Endothelial cell (in vitro differentiated cells): ENCODE measurements around the gene DDI2. TPM values are rescaled to one million over a fixed set of nuclear protein-coding genes. Genes with fewer than 3 reads are reported as not detected.

Experiments
- DNase-seq: peaks from one replicate; pipeline ENCODE4 v3.0.0; 2021; ENCODE audit warnings: low spot score
- H3K27ac Mint-ChIP-seq: one replicate; pipeline ENCODE4 v1.8.0; 2021; ENCODE audit warnings: mixed read lengths, inconsistent platforms; ENCODE audit not compliant: unreplicated experiment
- H3K27me3 Mint-ChIP-seq: one replicate; pipeline ENCODE4 v1.8.0; 2021; ENCODE audit warnings: mild to moderate bottlenecking, moderate library complexity, mixed read lengths, inconsistent platforms; ENCODE audit not compliant: unreplicated experiment
- H3K36me3 Mint-ChIP-seq: one replicate; pipeline ENCODE4 v1.8.0; 2021; ENCODE audit warnings: mild to moderate bottlenecking, low read depth, mixed read lengths, inconsistent platforms; ENCODE audit not compliant: unreplicated experiment
- H3K4me1 Mint-ChIP-seq: one replicate; pipeline ENCODE4 v1.8.0; 2021; ENCODE audit warnings: mild to moderate bottlenecking, mixed read lengths, inconsistent platforms; ENCODE audit not compliant: unreplicated experiment
- H3K4me3 Mint-ChIP-seq: one replicate; pipeline ENCODE4 v1.8.0; 2021; ENCODE audit warnings: mild to moderate bottlenecking, mixed read lengths, inconsistent platforms; ENCODE audit not compliant: unreplicated experiment
- H3K9me3 Mint-ChIP-seq: one replicate; pipeline ENCODE4 v1.8.0; 2021; ENCODE audit warnings: mixed read lengths, inconsistent platforms; ENCODE audit not compliant: unreplicated experiment
- total RNA-seq: library from RNA; stranded (reverse); fragmentation: NEBNext Ultra II Directional; extraction: Animal tissue kit (Norgen Biotek cat#: 25700); gene quantifications from one replicate; pipeline ENCODE4 v1.2.1, GENCODE V29; 2021; ENCODE audit not compliant: unreplicated experiment
- TF ChIP-seq, protein P1 (sequence below): fragments of 200-600 bp; sonication (generic); IDR thresholded peaks from one replicate; pipeline ENCODE4 v1.5.0; 2021; ENCODE audit warnings: antibody characterized with exemption; ENCODE audit not compliant: unreplicated experiment

DDI2 gene
- total RNA-seq, 1 donor from 2014 or later: 24.0 TPM

DNA sequence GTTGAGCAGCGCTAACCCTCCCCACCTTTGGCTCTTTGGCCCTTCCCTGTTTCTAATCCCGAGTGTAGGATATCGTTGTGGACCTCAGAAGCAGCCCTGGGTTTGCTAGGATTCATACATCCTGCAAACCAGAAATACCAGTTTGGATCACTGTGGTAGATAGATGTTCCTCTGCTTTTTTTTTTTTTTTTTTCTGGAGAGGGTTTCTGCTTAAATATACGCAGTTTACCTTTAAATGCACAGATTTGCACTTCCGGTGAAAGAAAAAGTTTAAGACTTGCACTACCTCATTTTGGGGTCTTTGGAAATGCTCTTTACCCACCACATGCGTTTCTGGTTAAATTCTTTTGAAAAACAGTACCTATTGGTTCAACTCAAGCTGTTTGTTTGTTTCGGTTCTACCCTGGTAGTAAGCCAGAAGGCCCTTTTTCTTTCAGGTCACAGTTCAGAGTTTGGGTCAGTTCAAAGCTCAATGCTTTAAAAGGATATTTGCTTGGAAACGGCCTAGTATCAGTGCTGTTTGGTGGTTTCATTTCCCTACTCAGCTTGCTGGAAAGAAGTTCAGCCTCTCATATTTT is 908 bp downstream of the DDI2 start:
- DNase-seq: no peak
- H3K4me3 Mint-ChIP-seq: peak overlapping the region; percentile 96
- no peaks in the 10 kb centered on the region for H3K9me3 Mint-ChIP-seq
- peak overlapping the region; percentile 75 for H3K27ac Mint-ChIP-seq
- peaks cover 14% of the 10 kb centered on the region for H3K27me3 Mint-ChIP-seq
- TF ChIP-seq, protein P1, sequence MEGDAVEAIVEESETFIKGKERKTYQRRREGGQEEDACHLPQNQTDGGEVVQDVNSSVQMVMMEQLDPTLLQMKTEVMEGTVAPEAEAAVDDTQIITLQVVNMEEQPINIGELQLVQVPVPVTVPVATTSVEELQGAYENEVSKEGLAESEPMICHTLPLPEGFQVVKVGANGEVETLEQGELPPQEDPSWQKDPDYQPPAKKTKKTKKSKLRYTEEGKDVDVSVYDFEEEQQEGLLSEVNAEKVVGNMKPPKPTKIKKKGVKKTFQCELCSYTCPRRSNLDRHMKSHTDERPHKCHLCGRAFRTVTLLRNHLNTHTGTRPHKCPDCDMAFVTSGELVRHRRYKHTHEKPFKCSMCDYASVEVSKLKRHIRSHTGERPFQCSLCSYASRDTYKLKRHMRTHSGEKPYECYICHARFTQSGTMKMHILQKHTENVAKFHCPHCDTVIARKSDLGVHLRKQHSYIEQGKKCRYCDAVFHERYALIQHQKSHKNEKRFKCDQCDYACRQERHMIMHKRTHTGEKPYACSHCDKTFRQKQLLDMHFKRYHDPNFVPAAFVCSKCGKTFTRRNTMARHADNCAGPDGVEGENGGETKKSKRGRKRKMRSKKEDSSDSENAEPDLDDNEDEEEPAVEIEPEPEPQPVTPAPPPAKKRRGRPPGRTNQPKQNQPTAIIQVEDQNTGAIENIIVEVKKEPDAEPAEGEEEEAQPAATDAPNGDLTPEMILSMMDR: no peak
- peaks cover 5% of the 10 kb centered on the region for H3K36me3 Mint-ChIP-seq
- peaks cover 21% of the 10 kb centered on the region for H3K4me1 Mint-ChIP-seq

DNA sequence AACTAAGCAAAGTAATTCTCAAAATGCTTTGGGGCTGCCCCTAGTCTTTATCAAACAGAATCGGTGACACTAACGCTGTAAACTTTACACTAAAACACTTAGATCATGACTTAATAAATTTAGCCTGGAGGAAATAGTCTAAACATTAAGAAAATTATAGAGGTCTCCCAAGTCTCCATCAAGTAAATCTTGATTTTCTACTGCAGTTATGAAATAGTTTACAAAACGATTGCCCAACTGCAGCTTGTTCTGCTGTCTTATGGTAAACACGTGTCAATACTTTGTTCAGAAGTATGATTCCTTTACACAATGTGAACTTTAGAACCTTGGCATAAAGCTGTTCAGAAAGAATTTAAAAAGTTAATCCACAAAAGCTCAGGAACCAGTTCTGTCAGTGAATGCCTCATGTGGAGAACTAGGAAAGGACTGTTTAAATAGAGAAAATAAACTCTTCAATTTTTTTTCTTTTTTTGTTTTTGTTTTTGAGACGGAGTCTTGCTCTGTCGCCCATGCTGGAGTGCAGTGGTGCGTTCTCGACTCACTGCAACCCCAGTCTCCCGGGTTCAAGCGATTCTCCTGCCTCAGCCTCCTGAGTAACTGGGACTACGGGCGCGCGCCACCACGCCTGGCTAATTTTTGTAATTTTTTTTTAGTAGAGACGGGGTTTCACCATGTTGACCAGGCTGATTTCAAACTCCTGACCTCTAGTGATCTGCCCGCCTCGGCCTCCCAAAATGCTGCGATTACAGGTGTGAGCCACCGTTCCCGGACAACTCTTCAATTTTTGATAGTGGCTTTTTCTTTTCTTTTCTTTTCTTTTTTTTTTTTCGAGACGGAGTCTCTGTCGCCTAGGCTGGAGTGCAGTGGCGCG is 1.6 kb downstream of the DDI2 start:
- no peak for DNase-seq
- Mint-ChIP-seq H3K27me3 (peaks cover 14% of the 10 kb centered on the region), H3K4me3 (peak overlapping the region; percentile 96)

DNA sequence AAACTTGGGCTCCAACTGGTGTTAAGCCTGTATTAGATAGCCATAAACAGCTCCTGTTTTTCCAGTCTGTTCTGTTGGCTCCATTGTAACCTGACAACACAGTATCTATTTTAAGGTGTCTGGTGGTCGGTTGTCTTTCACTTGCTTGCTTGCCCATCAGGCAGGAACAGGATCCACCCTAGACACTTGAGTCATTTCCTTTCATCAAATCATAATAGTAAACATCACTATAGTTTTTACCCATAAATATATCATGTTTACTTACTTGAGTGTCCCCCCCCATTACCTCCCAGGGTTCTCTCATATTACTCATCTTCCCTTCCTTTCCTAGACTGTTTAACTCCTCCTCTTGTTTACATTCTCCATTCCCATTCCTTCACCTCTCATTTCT is 2.9 kb downstream of the DDI2 start:
- TF ChIP-seq, protein P1: no peak
- no peak for DNase-seq
- H3K9me3 Mint-ChIP-seq: no peaks in the 10 kb centered on the region
- H3K27me3 Mint-ChIP-seq: peaks cover 14% of the 10 kb centered on the region
- H3K4me3 Mint-ChIP-seq: peak overlapping the region; percentile 5
- peaks cover 21% of the 10 kb centered on the region for H3K4me1 Mint-ChIP-seq
- peaks cover 5% of the 10 kb centered on the region for H3K36me3 Mint-ChIP-seq
- no peak overlapping the region for H3K27ac Mint-ChIP-seq

More for the DNA sequence above, 1.6 kb downstream of the DDI2 start:
- Mint-ChIP-seq H3K27ac (no peak overlapping the region), H3K4me1 (peaks cover 21% of the 10 kb centered on the region), H3K36me3 (peaks cover 5% of the 10 kb centered on the region), H3K9me3 (no peaks in the 10 kb centered on the region)
- TF ChIP-seq, protein P1: no peak

DNA sequence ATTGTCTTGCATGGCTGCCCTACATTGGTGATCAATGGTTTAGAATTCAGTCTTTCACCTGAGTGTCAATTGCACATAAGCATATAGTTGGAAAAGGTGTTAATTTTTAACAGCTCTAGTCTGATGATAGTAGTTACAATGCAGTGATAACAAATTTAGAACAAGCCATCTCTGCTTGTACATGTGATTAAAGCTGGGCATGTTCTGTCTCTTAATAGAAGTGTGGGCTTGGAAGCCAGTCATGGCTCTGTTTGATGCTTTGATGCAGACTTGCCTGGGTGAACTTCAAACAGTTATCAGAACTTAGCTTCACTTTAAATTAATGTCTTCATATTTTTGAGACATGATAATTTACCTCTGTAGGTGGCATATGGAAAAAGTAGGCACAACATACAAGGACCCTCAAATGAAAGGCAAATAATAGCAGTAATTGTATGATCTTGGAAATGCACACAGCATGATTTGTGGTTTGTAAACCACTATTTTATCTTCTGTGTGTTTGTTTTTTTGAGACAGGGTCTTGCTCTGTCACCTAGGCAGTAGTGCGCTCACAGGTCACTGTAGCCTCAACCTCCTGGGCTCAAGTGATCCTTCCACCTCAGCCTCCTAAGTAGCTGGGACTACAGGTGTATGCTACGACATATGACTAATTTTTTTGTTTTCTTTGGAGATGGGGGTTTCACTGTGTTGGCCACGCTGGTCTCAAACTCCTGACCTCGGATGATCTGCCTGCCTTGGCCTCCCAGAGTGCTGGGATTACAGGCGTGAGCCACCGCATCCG is 3.8 kb downstream of the DDI2 start:
- H3K4me3 Mint-ChIP-seq: no peak overlapping the region
- H3K4me1 Mint-ChIP-seq: peaks cover 23% of the 10 kb centered on the region
- peaks cover 6% of the 10 kb centered on the region for H3K36me3 Mint-ChIP-seq
- no peaks in the 10 kb centered on the region for H3K9me3 Mint-ChIP-seq
- no peak for DNase-seq
- TF ChIP-seq, protein P1: no peak
- H3K27ac Mint-ChIP-seq: no peak overlapping the region
- peaks cover 13% of the 10 kb centered on the region for H3K27me3 Mint-ChIP-seq
